GM18870 (cell line): Measurements from ENCODE around the gene SNAI1.
"Not testable (repeated sequence)": the region's sequence is repeated elsewhere in the genome, so short reads cannot be mapped to it uniquely, and the experiment has no call there.

Source experiments
- ATAC-seq: cut with Tn5 transposase; IDR thresholded peaks from one replicate; pipeline ENCODE4 v1.9.1; 2021; ENCODE audit warnings: moderate library complexity; ENCODE audit not compliant: unreplicated experiment

SNAI1 gene

DNA sequence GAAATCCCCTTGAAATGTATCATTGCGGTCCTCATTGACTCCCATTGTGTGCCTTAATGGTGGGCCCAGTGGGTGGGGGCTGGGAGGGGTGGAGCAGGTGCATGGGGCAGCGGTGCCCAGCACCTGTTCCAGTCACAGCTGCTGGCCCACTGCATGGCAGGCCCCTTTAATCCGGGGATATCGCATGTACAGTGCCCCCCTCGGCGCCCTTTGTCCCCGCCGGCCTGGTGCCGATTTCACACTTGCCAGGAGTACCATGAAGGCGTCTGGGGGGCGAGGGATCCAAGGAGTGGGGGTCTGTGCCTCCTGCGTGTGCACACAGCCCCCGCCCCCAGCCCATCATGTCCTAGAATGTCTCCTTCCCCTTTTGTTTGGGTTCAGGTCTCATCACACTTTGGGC is 2.8 kb downstream of the SNAI1 start:
- ATAC-seq, result no peak

GRCh38 chr20:49986049-49986448 is 3.3 kb downstream of the SNAI1 start:
- ATAC-seq, result no peak

DNA sequence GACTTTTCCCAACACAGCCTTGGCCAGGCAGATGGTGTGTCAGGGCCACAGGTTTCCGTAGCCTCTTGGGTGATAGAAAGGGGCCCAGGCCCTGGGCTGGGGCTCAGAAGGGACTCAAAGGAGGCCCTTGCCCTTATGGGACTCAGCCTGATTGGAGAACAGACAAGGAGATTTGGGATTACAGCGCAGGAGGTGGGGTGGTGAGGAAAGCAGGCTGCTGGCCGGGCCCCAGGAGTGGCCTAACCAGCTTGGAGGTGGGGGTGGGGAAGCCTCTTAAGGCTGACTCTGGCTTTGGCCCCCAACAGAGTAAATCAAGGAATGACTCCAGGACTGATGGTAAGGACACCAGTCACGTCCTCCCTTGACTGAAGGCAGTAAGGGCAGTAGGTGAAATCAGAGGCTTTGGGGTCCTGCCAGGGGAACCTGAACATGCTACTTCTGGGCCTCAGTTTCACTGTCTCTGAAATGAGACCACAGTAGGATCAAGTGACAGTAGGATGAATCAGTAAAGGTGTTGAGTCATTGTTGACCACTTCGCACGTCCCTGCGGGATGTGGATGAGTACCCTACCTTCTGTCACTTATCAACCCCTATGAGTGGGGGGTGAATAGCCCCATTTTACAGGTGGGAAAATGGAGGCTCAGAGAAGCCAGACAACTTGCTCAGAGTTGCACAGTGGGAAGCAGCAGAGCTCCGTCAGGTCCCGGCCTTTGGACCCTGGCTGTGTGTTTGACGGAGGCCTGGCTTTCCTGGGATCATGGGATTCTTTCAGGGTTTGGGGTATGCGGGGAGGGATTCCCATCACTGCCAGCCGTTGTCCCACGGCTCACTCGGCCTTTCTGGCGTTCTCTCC is 4.5 kb downstream of the SNAI1 start:
- ATAC-seq, result no peak

DNA sequence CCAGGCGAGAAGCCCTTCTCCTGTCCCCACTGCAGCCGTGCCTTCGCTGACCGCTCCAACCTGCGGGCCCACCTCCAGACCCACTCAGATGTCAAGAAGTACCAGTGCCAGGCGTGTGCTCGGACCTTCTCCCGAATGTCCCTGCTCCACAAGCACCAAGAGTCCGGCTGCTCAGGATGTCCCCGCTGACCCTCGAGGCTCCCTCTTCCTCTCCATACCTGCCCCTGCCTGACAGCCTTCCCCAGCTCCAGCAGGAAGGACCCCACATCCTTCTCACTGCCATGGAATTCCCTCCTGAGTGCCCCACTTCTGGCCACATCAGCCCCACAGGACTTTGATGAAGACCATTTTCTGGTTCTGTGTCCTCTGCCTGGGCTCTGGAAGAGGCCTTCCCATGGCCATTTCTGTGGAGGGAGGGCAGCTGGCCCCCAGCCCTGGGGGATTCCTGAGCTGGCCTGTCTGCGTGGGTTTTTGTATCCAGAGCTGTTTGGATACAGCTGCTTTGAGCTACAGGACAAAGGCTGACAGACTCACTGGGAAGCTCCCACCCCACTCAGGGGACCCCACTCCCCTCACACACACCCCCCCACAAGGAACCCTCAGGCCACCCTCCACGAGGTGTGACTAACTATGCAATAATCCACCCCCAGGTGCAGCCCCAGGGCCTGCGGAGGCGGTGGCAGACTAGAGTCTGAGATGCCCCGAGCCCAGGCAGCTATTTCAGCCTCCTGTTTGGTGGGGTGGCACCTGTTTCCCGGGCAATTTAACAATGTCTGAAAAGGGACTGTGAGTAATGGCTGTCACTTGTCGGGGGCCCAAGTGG is 5.3 kb downstream of the SNAI1 start:
- ATAC-seq, result no peak

GRCh38 chr20:49989234-49990065 is 6.7 kb downstream of the SNAI1 start:
- ATAC-seq, result no peak

GRCh38 chr20:49990271-49990720 is 7.5 kb downstream of the SNAI1 start:
- no peak for ATAC-seq

DNA sequence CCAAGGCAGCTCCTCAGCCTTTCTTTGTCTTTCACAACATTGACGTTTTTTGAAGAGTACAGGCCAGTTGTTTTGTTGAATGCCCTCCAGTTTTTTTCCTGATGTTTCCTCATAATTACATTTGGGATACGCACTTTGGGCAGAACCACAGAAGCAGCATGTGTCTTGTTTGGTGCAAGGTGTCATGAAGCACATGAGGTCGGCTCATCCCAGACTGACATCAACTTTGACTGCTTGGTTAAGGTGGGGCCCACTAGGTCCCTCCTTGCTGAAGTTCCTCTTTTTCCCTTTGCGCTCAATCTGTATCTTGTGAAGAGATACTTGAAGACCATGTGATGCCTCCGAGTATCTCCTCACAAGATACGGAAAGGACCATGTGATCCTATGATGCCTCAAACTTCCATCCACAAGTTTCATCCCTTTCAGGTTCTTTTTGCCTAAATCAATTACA is 10.5 kb downstream of the SNAI1 start:
- no peak for ATAC-seq

- ATAC-seq, result no peak
These were observed 12.8 kb downstream of the SNAI1 start for GRCh38 chr20:49995586-49995985.

DNA sequence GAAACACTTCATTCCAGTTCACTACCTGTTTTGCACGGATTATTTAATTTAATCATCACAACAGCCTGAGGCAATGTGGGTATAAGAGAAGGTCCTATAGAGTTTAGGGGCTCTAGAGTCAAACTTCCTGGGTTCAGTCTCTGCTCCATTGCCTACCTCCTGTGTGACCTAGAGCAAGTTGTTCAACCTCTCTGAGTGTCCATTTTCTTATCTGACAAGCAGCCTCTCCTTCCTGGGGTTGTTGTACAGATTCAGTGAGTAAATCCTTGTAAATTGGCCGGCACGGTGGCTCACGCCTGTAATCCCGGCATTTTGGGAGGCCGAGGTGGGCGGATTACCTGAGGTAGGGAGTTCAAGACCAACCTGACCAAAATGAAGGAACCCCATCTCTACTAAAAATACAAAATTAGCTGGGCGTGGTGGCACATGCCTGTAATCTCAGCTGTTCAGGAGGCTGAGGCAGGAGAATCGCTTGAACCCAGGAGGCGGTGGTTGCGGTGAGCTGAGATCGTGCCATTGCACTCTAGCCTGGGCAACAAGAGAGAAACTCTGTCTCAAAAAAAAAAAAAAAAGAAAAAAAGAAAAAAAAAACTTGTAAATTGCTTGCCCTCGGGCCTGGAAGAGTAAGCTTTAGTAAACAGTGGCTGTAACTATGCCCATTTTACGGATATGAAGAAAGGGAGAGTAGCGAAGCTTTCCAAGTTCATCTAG is 15.9 kb downstream of the SNAI1 start:
- ATAC-seq, result not testable (repeated sequence)

DNA sequence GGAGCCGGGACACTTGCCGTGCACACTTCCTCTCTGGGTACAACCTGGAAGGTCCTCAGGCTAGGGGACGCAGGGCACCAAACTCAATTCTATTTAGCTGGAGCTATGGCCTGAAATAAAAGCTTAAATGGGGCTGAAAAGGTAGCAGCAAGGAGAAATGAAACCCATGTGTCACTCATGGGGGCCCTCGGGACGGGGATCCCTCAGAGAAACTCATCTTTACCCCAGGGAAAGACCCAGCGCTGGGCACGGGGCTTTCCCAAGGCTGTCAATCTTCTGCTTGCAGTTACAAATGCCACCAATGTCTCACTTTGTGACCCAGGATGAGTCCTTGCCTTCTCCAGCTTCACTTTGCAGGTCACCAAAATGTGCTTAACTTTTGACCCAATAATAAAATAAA is 16.5 kb downstream of the SNAI1 start:
- no peak for ATAC-seq

DNA sequence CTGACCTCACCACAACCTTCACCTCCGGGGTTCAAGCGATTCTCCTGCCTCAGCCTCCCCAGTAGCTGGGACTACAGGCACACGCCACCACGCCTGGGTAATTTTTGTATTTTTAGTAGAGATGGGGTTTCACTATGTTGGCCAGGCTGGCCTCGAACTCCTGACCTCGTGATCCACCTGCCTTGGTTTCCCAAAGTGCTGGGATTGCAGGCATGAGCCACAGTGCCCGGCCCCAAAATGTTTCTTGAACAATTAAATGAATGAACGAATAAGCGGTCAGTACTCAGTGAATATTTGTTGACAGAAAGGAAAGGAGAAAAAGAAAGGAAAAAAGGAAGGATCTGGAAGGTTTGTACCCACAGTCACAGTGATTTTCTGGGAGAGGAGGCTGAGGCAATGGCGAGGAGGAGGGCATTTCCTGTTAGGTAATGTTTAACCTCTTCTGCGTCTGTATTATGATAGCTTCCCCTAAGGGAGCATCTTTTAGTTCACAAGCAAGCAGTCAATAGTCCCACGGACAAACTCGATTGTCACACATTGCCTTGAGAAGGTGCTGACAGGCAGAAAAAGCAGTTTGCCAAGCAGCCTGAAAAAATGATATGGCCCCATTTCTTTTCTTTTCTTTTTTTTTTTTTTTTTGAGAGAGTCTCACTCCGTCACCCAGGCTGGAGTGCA is 17.9 kb downstream of the SNAI1 start:
- not testable (repeated sequence) for ATAC-seq

- ATAC-seq, result no peak
These were observed 19.1 kb downstream of the SNAI1 start for GRCh38 chr20:50001784-50002311.

DNA sequence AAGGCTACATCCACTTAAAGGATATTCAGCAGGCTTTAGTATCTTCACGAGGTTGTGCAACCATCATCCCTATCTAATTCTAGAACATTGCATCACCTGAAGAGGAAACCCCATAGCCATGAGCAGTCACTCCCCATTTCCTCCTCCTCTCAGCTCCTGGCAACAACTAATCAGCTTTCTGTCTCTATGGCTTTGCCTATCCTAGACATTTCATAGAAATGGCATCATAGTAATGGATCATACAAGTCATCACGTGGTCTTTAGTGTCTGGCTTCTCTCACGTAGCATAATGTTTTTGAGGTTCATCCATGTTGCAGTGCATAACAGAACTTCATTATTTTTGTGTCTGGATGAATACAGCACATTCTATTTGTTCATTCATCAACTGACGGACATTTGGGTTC is 20.5 kb downstream of the SNAI1 start:
- ATAC-seq, result no peak

GRCh38 chr20:50004229-50004628 is 21.4 kb downstream of the SNAI1 start:
- no peak for ATAC-seq

DNA sequence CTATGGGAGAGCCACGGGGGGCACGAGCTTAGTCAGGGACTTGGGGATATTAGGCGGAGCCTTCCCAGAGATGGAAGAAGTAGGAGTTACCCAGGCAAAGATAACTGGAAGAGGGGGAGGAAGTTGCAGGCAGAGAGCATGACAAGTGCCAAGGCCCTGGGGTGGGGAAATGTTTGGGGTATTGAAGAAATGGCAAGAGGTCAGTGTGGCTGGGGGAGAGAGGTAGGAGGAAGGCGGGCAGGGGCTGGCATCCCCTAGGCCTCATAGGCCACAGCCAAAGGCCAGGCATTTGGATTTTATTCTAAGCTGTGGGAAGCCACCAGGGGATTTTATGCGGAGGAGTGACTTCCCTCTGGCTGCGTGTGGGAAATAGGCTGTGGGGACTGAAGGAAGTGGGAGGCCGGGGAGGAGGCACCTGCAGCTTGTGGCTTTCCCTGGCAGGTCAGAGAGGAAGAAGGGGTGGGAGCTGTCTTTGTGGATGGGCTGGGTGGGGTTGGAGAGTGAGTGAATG is 22.7 kb downstream of the SNAI1 start:
- no peak for ATAC-seq

GRCh38 chr20:50007369-50007768 is 24.6 kb downstream of the SNAI1 start:
- no peak for ATAC-seq

DNA sequence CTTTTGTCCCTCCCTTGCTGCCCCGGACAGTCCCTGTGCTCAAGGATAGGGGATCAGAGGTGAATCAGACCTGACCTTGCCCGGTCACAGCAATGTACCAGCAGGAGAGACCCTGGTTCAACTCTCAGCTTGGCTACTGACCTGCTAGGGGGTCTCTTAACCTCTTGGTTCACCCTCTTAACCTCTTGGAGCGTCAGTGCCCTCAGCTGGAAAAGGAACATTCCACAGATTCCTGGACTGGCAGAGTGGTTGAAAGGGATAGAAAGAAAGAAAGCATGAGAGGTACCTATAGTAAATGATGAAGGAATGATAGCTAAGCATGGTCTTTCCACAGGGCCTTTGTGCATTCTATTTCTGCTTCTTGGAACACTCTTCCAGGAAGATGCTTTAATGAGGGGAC is 25.2 kb downstream of the SNAI1 start:
- no peak for ATAC-seq

- ATAC-seq, result no peak
These were observed 27.0 kb downstream of the SNAI1 start for GRCh38 chr20:50009521-50010454.
